H1 (cell line): ENCODE data around the gene ANKRD13C. TPM values are rescaled to one million over a fixed set of nuclear protein-coding genes. Genes with fewer than 3 reads are reported as not detected.
A peak's percentile ranks its signal among the peaks of the same experiment; 100 is the strongest.

Source experiments
- CTCF ChIA-PET: fragments of 300-600 bp; sonication (Branson Sonifier 250); formaldehyde crosslinking; loops from one replicate; lab custom pipeline; 2021; ENCODE audit not compliant: partially characterized antibody; lab: Charles Lee
- POLR2A ChIA-PET: fragments of 300-600 bp; sonication (Branson Sonifier 250); formaldehyde crosslinking; loops from one replicate; lab custom pipeline; 2021; ENCODE audit warnings: inconsistent platforms; ENCODE audit not compliant: partially characterized antibody; lab: Charles Lee
- DNase-seq, 2 experiments: peaks; one replicate each; pipeline versions ENCODE4 v3.0.0 to v3.0.0-alpha.2; 2010 to 2022; ENCODE audit warnings: low spot score in 2 of 2, low read depth in 1 of 2, mixed read lengths in 1 of 2
- FAIRE-seq: peaks from 2 replicates; lab custom pipeline; 2011; peaks lifted over from hg19 to GRCh38; lab: Jason Lieb, UNC
- H2AFZ ChIP-seq: 2 replicates; pipeline ENCODE4 v1.8.1; 2012; ENCODE audit warnings: low read length, inconsistent platforms
- H2AK5ac ChIP-seq: 2 replicates; pipeline ENCODE4 v1.6.1; 2013; ENCODE audit warnings: low read depth, low read length
- H2BK120ac ChIP-seq: replicated peaks from 2 replicates; pipeline ENCODE3; 2013; ENCODE audit warnings: low read depth, low read length, inconsistent platforms
- H2BK12ac ChIP-seq: 2 replicates; pipeline ENCODE4 v1.6.1; 2013; ENCODE audit warnings: low read depth, low read length
- H2BK15ac ChIP-seq: 2 replicates; pipeline ENCODE4 v1.6.1; 2013; ENCODE audit warnings: low read length
- H2BK20ac ChIP-seq: 2 replicates; pipeline ENCODE4 v1.6.1; 2013; ENCODE audit warnings: low read length
- H2BK5ac ChIP-seq: 2 replicates; pipeline ENCODE4 v1.6.1; 2013; ENCODE audit warnings: low read depth, low read length
- H3K14ac ChIP-seq: 2 replicates; pipeline ENCODE4 v1.6.1; 2013; ENCODE audit warnings: inconsistent platforms; ENCODE audit not compliant: insufficient read length
- H3K18ac ChIP-seq: 2 replicates; pipeline ENCODE4 v1.6.1; 2013; ENCODE audit warnings: low read length; ENCODE audit errors: extremely low read depth
- H3K23ac ChIP-seq: 2 replicates; pipeline ENCODE4 v1.6.1; 2013; ENCODE audit warnings: inconsistent platforms; ENCODE audit not compliant: insufficient read length
- H3K23me2 ChIP-seq: 2 replicates; pipeline ENCODE4 v1.6.1; 2013; ENCODE audit warnings: low read depth, low read length
- H3K27ac ChIP-seq: 2 replicates; pipeline ENCODE4 v1.6.1; 2011; ENCODE audit warnings: low read depth, low read length, inconsistent platforms
- H3K27me3 ChIP-seq, 4 experiments: replicated peaks in 1 of 4; 1 replicate in 1 of 4; 2 replicates in 3 of 4; pipeline versions ENCODE4 v1.6.1 to v1.8.1; 2011 to 2013; ENCODE audit warnings: low read length in 3 of 4, mild to moderate bottlenecking in 3 of 4, inconsistent platforms in 2 of 4, mixed read lengths in 2 of 4, moderate library complexity in 1 of 4; ENCODE audit not compliant: control insufficient read depth in 3 of 4, insufficient read depth in 3 of 4; ENCODE audit errors: extremely low read depth in 1 of 4
- H3K36me3 ChIP-seq, 4 experiments: 2 replicates each; pipeline versions ENCODE4 v1.6.1 to v1.8.1; 2011 to 2013; ENCODE audit warnings: mild to moderate bottlenecking in 4 of 4, low read length in 3 of 4, moderate library complexity in 2 of 4, control low read depth in 1 of 4, inconsistent platforms in 1 of 4; ENCODE audit not compliant: insufficient read depth in 4 of 4, control insufficient read depth in 2 of 4
- H3K4ac ChIP-seq: replicated peaks from 2 replicates; pipeline ENCODE3; 2013; ENCODE audit warnings: low read length, low read depth, mixed read lengths, inconsistent platforms; ENCODE audit not compliant: insufficient read length
- H3K4me1 ChIP-seq, 4 experiments: replicated peaks in 1 of 4; 1 replicate in 1 of 4; 2 replicates in 3 of 4; pipeline versions ENCODE4 v1.6.1 to v1.8.1; 2011 to 2013; ENCODE audit warnings: low read length in 3 of 4, inconsistent platforms in 2 of 4, mixed read lengths in 1 of 4; ENCODE audit not compliant: insufficient read depth in 4 of 4, control insufficient read depth in 3 of 4
- H3K4me2 ChIP-seq, 2 experiments: 2 replicates each; pipeline versions ENCODE4 v1.6.1 to v1.8.1; 2011 to 2013; ENCODE audit warnings: low read depth in 2 of 2, low read length in 2 of 2, control low read depth in 1 of 2, inconsistent platforms in 1 of 2, mild to moderate bottlenecking in 1 of 2; ENCODE audit not compliant: insufficient read depth in 1 of 2
- H3K4me3 ChIP-seq, 4 experiments: fragments of 200-600, 300-600 bp in 1 of 4; sonication (generic), shearing (Covaris generic), sonication (Bioruptor Twin) in 1 of 4; 2 replicates each; pipeline versions ENCODE4 v1.5.1 to v1.8.1; 2011 to 2016; ENCODE audit warnings: low read length in 4 of 4, low read depth in 3 of 4, control low read depth in 2 of 4, inconsistent platforms in 2 of 4, mild to moderate bottlenecking in 2 of 4, mixed read lengths in 1 of 4, moderate library complexity in 1 of 4; ENCODE audit not compliant: insufficient read depth in 2 of 4; ENCODE audit errors: extremely low read depth in 1 of 4
- H3K56ac ChIP-seq: replicated peaks from 2 replicates; pipeline ENCODE3; 2013; ENCODE audit warnings: low read depth, mild to moderate bottlenecking, mixed read lengths, low read length, inconsistent platforms; ENCODE audit not compliant: insufficient read length
- H3K79me1 ChIP-seq: 2 replicates; pipeline ENCODE4 v1.6.1; 2013; ENCODE audit warnings: low read depth, low read length, control low read depth
- H3K79me2 ChIP-seq, 2 experiments: 2 replicates each; pipeline versions ENCODE4 v1.6.1 to v1.8.1; 2012 to 2013; ENCODE audit warnings: low read length in 2 of 2, mild to moderate bottlenecking in 2 of 2, inconsistent platforms in 1 of 2; ENCODE audit not compliant: insufficient read depth in 2 of 2, control insufficient read depth in 1 of 2
- H3K9ac ChIP-seq, 4 experiments: replicated peaks in 1 of 4; 1 replicate in 1 of 4; 2 replicates in 3 of 4; pipeline versions ENCODE4 v1.6.1 to v1.8.1; 2011 to 2013; ENCODE audit warnings: low read depth in 3 of 4, low read length in 3 of 4, control low read depth in 2 of 4, mild to moderate bottlenecking in 2 of 4, moderate library complexity in 2 of 4, inconsistent platforms in 1 of 4; ENCODE audit errors: extremely low read depth in 1 of 4
- H3K9me3 ChIP-seq, 2 experiments: 2 replicates each; pipeline versions ENCODE4 v1.6.1 to v1.8.1; 2012 to 2013; ENCODE audit warnings: mild to moderate bottlenecking in 2 of 2, moderate library complexity in 2 of 2, control low read depth in 1 of 2, inconsistent platforms in 1 of 2, low read depth in 1 of 2, low read length in 1 of 2, mixed read lengths in 1 of 2; ENCODE audit not compliant: insufficient read depth in 2 of 2
- H4K20me1 ChIP-seq, 2 experiments: replicated peaks in 1 of 2; 2 replicates each; pipeline versions ENCODE3 to v1.8.1; 2011 to 2013; ENCODE audit warnings: inconsistent platforms in 2 of 2, low read length in 2 of 2, mild to moderate bottlenecking in 1 of 2; ENCODE audit not compliant: insufficient read depth in 2 of 2, control insufficient read depth in 1 of 2
- H4K5ac ChIP-seq: 2 replicates; pipeline ENCODE4 v1.6.1; 2013; ENCODE audit warnings: low read length, low read depth, mixed read lengths, inconsistent platforms; ENCODE audit not compliant: insufficient read length
- H4K8ac ChIP-seq: 2 replicates; pipeline ENCODE4 v1.8.0; 2013; ENCODE audit warnings: mild to moderate bottlenecking, moderate library complexity, low read length, inconsistent platforms; ENCODE audit not compliant: insufficient read depth; ENCODE audit errors: extremely low read depth
- H4K91ac ChIP-seq: replicated peaks from 2 replicates; pipeline ENCODE3; 2013; ENCODE audit warnings: low read length, mixed read lengths, inconsistent platforms; ENCODE audit not compliant: insufficient read length
- ASH2L ChIP-seq: fragments of 200-600, 300-600 bp; sonication (generic); IDR thresholded peaks from one replicate; pipeline ENCODE4 v1.7.1; 2017; ENCODE audit warnings: low read length
- RXRA ChIP-seq: IDR thresholded peaks from 2 replicates; pipeline ENCODE4 v1.6.1; 2011; ENCODE audit warnings: low read depth, mild to moderate bottlenecking, low read length, moderate library complexity; ENCODE audit not compliant: insufficient read depth
- SAP30 ChIP-seq: fragments of 300-600 bp; sonication (generic); IDR thresholded peaks from 2 replicates; pipeline ENCODE4 v1.7.1; 2012; ENCODE audit warnings: low read length, moderate library complexity, mild to moderate bottlenecking, inconsistent platforms; ENCODE audit not compliant: insufficient read depth, insufficient replicate concordance
- WGBS, 2 experiments: shearing (Covaris generic) in 1 of 2; methylation state at CpG; one replicate each; pipeline versions ENCODE4 v1.1.6 to v1.1.7; 2013 to 2015; ENCODE audit warnings: low lambda C conversion rate in 2 of 2, mixed read lengths in 2 of 2, inconsistent platforms in 1 of 2, low coverage in 1 of 2, missing lambda C conversion rate in 1 of 2; ENCODE audit not compliant: insufficient replicate concordance in 2 of 2, insufficient coverage in 1 of 2, insufficient read length in 1 of 2; ENCODE audit errors: extremely low coverage in 1 of 2, missing lambda C conversion rate in 1 of 2; 5-methylcytosine and 5-hydroxymethylcytosine counted together
- polyA plus RNA-seq, 7 experiments: library from polyadenylated mRNA; depleted of rRNA in 3 of 7; stranded (reverse) in 5 of 7; unstranded in 2 of 7; fragments of >200 nt in 5 of 7; fragments of 200-250 nt in 2 of 7; gene quantifications; 1 replicate in 5 of 7; 2 replicates in 1 of 7; 4 replicates in 1 of 7; pipeline versions ENCODE4 v1.2.1 to v1.2.3, GENCODE V29; 2011 to 2013; ENCODE audit warnings: missing spikeins in 2 of 7, mixed read lengths in 2 of 7
- total RNA-seq: library from RNA; stranded (reverse); fragmentation: NEBNext Ultra II Directional; extraction: Animal tissue kit (Norgen Biotek cat#: 25700); gene quantifications from 2 replicates; pipeline ENCODE4 v1.2.1, GENCODE V29; 2021

ANKRD13C gene
- total and polyA plus RNA-seq, 2 of the 8 experiments (the other 6 are each of a cell fraction or from before 2014, with no cell fraction given) = 4.8 to 21.7 TPM

DNA sequence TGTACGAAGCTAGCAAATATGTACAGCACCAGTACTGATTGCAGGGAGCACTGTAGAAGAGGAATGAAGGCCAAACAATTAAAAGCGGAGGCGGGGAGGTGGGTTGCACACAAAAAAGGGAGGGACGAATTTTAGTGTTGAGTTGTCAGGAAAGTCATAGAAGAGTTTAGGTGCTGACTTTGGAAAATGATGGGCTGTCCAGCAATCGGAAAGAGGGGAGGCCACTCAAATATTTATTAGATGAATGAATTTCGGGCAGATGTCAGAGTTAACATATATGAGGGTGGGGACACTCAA lies 537 bp upstream of the ANKRD13C start:
- Histone ChIP-seq H3K23me2 (0 out of 2 replicates have a peak, but pooled peaks cover 7% of the 10 kb centered on the region), H3K4me2 (peak overlapping the region; percentile 75 to 83), H3K4me1 (no peaks in the 10 kb centered on the region), H2BK12ac (no peak overlapping the region; the same call in 1 of the 2 replicates), H4K20me1 (peaks cover 2 to 5% of the 10 kb centered on the region in 2 experiments), H3K27ac (peak overlapping the region; percentile 98), H2BK120ac (no peak overlapping the region), H4K5ac (peak overlapping the region; percentile 70), H3K9ac (peak overlapping the region; percentile 85 to 99 (median 95)), H3K9me3 (no peaks in the 10 kb centered on the region), H2BK15ac (no peak overlapping the region), H3K18ac (no peak overlapping the region), H3K4ac (no peak overlapping the region), H4K8ac (no peak overlapping the region), H3K23ac (no peak overlapping the region), H3K56ac (no peak overlapping the region), H2AFZ (peak overlapping the region; percentile 95), H3K79me2 (peaks cover 6 to 42% of the 10 kb centered on the region in 2 experiments), H3K79me1 (peaks cover 2% of the 10 kb centered on the region; the same call in 1 of the 2 replicates), H3K4me3 (peak overlapping the region; percentile 86 to 97 (median 90)), H4K91ac (no peak overlapping the region), H2BK5ac (peak overlapping the region; percentile 2; the same call in 1 of the 2 replicates), H3K14ac (no peak overlapping the region), H2AK5ac (no peak overlapping the region), H2BK20ac (no peak overlapping the region), H3K27me3 (no peaks in the 10 kb centered on the region), H3K36me3 (no peaks in the 10 kb centered on the region)
- FAIRE-seq (no peak), DNase-seq (no peak)
- WGBS, 2 experiments = 32% methylated on average over 6 of the region's 6 CpGs; no CpG with 5 or more reads in 1 of the 2 experiments
- POLR2A ChIA-PET = interaction anchor here (0.7 to 4.4 kb wide), 25 partner anchors 8 to 213 kb away, joined by 3 to 103 read pairs (median 4); partner anchors contain the start of genes CTH, LRRC40 and SRSF11
- CTCF ChIA-PET = interaction anchor here (1.2 to 2.4 kb wide), 2 partner anchors 55 to 58 kb away, joined by 3 to 6 read pairs; no protein-coding TSS in a partner anchor
- peak; percentile 15 for TF ChIP-seq SAP30
- no peak for TF ChIP-seq RXRA
- TF ChIP-seq ASH2L = no peak
